ENCODE results near the gene EIF3J.
"Not testable (repeated sequence)": the region's sequence is repeated elsewhere in the genome, so short reads cannot be mapped to it uniquely, and the experiment has no call there.

The EIF3J gene

GRCh38 chr15:44542596-44542995, 5.6 kb downstream of the EIF3J start:
- DNase-seq, result no peak

GRCh38 chr15:44544745-44545144, 7.8 kb downstream of the EIF3J start:
- DNase-seq, result not testable (repeated sequence)

DNA sequence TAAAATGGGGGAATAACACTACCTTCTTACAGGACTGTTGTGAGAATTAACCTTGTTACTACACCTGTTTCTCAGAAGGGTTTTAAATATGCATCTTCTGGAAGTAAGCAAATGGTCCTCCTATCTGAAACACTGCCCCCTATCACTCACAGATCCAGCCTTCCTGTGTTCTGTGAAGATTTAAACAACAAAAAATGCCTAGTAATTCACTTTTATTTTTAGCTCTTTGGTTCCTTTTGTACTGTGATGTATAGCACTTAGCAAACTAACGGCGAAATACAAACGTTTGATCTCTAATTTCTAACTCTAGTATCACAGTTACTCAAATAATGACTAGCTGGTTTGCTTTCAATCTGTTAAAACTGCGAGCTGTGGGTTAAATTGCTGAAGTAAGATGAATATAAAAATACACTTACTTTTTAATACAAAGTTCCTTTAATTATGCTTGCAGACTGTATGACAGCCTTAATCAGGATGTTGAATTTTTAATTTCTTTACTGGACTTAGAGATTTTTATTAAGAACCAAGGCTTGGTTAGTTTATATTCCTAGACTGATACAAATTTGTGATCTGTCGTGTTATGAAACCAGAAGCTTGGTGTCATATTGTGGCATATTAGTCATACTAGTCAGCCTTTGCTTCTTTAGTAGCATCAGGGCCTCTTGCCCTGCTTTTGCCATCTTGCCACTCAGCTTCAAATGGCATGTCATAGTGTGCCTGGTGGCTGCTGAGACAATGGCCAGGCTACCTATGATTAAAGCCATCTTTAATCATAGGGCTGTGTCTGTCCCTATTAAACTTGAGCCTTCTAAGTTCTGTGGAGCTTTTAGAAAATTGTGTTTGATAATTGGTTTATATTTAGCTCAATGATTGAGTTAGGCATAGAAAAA, 9.2 kb downstream of the EIF3J start:
- DNase-seq, result no peak

GRCh38 chr15:44549152-44549551, 12.2 kb downstream of the EIF3J start:
- not testable (repeated sequence) for DNase-seq

DNA sequence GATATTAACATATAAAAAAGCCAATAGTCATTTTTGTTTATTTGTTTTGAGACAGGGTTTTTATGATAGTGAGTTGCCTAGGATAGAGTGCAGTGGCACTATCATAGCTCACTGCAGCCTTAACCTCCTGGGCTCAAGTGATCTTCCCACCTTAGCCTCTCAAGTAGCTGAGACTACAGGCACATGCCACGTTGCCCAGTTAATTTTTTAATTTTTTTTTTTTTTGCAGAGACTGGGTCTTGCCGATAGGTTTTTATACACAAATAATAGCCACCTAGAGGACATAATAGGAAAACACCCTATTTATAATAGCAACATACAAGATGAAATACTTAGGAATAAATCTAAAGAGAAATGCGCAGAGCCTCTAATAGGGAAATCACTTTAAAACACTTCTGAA, 13.3 kb downstream of the EIF3J start:
- DNase-seq, result no peak

DNA sequence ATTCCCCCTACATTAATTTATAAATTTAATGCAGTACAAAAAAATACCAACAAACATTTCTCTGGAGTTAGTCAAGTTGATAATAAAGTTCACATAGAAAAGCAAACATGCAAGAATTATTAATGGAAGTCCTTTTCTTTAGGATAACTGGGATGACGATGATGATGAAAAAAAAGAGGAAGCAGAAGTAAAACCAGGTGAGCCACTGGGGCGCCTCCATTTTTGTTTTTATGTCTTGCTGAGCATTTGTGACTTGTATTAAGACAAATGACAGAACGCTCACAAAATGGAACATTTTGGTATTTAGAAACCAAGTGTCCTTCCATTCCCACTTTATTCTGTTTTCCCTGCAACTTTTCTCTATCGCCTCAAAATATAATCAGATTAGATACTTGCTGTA, 13.8 kb downstream of the EIF3J start:
- DNase-seq, result no peak

DNA sequence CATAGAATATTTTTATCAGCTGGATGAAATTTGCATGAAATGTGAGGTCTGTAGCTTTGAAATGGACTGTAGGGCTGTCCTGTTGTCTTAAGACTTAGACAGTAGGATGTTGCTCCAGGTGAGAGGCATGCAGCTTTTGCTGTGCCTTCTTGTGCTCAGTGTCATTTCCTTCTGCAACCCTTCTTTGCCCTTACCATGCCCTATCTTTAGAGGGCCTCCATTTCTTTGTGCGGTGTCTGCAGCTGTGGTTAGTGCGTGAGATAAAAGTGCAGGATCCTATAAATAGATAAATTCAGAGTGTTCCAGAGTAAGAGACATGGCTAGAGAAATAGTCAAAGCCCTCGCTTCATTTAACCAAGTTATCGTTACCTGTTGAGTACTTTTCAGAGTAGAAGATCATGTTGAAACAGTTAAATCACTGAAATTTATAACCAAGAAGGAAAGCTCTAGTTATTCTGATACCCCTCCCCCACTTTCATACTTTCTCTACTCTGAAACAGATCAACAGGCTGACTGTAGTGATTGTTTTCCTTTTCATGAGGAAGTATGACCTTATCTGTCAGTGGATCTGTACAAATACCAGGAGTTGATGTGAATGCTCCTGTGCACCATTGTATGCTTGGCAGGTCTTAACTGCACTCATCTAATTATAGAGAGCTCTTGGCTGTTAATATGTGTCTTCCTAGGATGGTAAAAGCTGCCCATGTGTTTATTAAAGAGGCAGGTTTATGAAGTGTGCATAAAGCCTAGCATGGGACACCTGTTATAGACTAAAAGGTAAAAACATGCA, 18.2 kb downstream of the EIF3J start:
- DNase-seq, result no peak

DNA sequence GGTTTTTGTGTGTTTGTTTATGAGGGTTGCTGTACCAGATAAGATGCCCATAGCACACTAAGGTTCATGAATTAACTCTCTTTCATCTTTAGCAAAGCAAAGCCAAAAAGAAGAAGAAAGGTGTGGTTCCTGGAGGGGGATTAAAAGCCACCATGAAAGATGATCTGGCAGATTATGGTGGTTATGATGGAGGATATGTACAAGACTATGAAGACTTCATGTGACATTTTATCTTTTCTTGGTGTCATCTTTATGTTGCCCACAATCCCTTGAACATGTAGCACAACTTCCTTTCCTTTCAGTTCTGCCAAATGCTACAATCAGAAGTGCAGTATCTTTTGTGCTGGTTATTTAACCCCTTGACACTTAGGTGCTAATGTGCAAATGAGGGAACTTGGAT, 24.0 kb downstream of the EIF3J start:
- not testable (repeated sequence) for DNase-seq

GRCh38 chr15:44565387-44566154, 28.6 kb downstream of the EIF3J start:
- no peak for DNase-seq

DNA sequence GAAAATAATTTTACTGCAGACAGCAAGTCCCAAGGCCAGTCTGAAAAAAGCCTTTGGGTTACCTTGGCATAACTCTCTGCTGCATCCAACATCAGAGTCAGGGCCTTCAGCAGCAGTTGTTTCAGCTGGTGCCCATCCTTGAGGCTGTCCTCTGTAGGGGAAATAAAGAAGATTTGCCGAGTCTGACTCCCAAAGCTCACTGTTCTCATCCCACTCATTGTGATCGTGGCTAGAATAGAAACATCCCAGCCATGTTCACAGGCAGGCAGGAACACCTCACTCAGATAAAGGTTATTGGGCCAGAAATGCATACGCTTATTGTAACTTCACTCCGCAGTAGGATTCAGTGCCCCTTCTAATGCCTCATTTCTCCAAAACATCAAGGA, 29.2 kb downstream of the EIF3J start:
- no peak for DNase-seq

DNA sequence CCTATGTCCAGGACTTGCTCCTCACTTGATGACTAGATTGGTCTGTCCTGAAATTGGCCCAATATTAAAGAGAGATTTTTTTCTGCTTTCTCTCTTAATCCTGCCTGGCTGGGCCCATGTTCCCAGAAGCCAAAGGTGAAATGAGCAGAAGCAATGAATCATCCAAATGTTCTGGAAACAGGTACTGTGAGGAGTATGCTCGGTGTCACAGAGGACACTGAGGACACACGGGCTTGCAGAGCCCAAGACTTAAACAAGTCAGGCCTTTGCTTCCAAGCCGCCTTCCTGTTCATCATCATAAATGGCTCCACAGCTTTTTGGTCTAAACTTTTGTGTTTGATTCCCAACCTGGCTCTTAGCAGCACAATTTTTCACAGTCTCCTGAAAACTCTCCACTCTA, 31.4 kb downstream of the EIF3J start:
- DNase-seq, result no peak

GRCh38 chr15:44569316-44569715, 32.4 kb downstream of the EIF3J start:
- DNase-seq, result no peak

GRCh38 chr15:44570361-44570760, 33.4 kb downstream of the EIF3J start:
- DNase-seq, result no peak

DNA sequence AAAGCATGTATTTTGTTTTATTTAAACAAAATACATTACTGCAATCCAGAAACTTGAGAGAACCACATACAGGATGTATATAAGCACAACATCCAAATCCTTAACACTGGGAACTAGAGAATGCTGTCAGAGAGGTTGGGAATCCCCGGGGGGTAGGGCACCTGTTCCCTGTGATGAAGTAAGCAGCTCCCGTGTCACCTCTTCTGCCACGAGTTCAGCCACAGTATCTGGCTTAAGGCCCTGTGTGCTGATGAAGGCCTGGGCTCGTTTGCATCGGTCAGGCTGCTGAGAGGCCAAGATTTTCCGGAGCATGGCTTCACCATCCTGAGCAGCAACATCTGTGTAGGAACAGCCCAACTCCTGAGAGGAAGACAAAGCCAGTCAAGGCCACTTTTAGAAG, 36.4 kb downstream of the EIF3J start:
- DNase-seq, result no peak

- DNase-seq, result no peak
These were observed 37.8 kb downstream of the EIF3J start for GRCh38 chr15:44574734-44575133.

DNA sequence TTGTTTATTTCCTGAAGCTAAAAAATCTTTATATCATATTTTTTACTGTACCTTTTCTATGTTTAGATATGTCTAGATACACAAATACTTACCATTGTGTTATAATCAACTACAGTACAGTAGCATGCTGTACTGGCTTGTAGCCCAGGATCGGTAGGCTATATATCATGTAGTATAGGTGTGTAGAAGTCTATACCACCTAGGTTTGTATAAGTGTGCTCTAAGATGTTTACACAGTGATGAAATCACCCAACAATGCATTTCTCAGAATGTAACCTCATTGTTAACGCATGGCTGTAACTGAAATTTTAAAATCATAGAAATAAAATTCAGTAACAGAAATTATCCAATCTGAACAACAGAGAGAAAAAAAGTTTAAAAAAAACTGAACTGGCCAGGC, 43.2 kb downstream of the EIF3J start:
- no peak for DNase-seq

DNA sequence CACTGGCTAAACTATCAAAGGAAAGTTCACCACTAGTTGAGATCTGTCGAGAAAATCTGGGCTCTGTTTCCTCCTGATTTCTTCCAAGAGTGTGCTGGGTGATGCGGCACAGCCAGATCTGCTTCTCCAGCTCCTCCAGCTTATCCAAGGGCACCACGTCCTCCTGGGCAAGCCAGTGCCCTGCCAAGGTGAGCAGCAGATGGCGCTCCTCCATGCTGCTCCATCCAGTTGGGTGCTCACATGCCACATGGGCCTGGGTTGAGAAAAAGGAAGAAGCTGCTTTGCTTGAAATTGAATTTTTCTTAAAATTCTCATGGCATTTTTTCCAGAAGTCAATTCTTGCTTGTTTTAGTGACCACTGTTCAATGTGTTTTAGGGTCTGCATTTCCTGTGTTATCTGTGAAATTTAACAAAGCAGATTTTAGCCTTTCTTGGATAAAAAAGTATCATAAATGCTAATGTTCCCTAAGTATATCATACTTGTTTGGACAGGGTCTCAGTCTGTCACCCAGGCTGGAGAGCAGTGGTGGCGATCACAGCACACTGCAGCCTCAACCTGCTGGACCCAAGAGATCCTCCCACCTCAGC, 47.3 kb downstream of the EIF3J start:
- DNase-seq, result no peak

DNA sequence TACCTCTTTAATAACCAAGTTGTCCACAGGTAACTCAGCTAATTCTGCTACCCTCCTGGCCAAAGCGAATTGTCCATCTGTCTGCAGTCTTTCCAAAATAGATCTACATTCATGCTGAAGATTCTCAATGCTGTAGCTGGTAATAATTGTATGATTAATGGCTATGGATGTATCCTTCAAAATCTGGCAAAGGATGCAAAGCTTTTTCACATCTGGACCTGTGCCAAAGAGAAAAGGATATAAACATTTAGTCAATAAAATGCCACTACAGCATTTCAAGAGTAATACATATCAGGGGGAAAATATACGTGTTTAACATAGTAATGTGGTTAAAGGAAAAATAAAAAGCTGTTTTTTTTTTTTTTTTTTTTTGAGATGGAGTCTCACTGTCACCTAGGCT, 48.7 kb downstream of the EIF3J start:
- DNase-seq, result no peak

DNA sequence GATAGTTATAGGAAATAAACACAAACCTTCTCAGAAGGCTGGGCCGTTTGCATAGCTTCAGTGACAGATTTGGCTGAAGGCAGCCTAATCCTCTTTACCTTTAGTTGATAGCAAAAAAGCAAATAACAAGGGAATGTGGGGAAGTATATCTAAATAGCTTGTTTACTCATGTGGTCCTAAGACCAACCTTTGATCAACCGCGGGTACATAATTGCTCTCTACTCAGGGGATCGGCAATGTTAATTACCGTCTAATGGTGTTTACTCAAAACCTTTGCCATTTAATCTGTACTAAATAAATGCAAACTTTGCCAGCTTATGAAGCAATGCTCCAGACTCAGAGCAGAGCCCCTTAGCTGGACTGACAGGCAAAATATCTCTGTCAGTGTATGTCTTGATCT, 51.6 kb downstream of the EIF3J start:
- DNase-seq, result no peak

- no peak for DNase-seq
These were observed 54.4 kb downstream of the EIF3J start for GRCh38 chr15:44591326-44591725.

- DNase-seq, result no peak
These were observed 56.2 kb downstream of the EIF3J start for GRCh38 chr15:44593042-44593736.

- no peak for DNase-seq
These were observed 58.3 kb downstream of the EIF3J start for GRCh38 chr15:44595246-44595645.
